PC-9 (cell line): Measurements from ENCODE around the gene CUX1. TPM values are rescaled to one million over a fixed set of nuclear protein-coding genes. Genes with fewer than 3 reads are reported as not detected.
A peak's percentile ranks its signal among the peaks of the same experiment; 100 is the strongest.

Experiments
- Bru-seq: library from RNA; stranded (reverse); fragments of 400-500 nt; gene quantifications from one replicate; lab custom pipeline; 2021; lab: Mats Ljungman, UMichigan
- BruChase-seq, 2 experiments: library from RNA; stranded (reverse); fragments of 400-500 nt; gene quantifications; one replicate each; lab custom pipeline; 2021; lab: Mats Ljungman, UMichigan
- BruUV-seq: library from RNA; stranded (reverse); fragments of 400-500 nt; replicated peaks from 2 replicates; lab custom pipeline; 2021; lab: Mats Ljungman, UMichigan
- CTCF ChIA-PET: fragments of 300-600 bp; sonication (Branson Sonifier 250); formaldehyde crosslinking; loops from one replicate; lab custom pipeline; 2022; ENCODE audit warnings: antibody characterized with exemption; lab: Charles Lee
- POLR2A ChIA-PET: fragments of 300-600 bp; sonication (Branson Sonifier 250); formaldehyde crosslinking; loops from one replicate; lab custom pipeline; 2022; ENCODE audit warnings: antibody characterized with exemption; ENCODE audit not compliant: unreplicated experiment; lab: Charles Lee
- DNase-seq, 2 experiments: peaks; one replicate each; pipeline versions ENCODE4 v3.0.0 to v3.0.0-alpha.2; 2015 to 2022; ENCODE audit warnings: mixed read lengths in 1 of 2
- H2AFZ ChIP-seq: fragments of 200-600 bp; sonication (generic); 2 replicates; pipeline ENCODE4 v1.8.1; 2017; ENCODE audit warnings: antibody characterized with exemption
- H3F3A ChIP-seq: fragments of 200-600 bp; sonication (generic); 2 replicates; pipeline ENCODE4 v1.8.1; 2017; ENCODE audit warnings: antibody characterized with exemption, mild to moderate bottlenecking, low read depth; ENCODE audit not compliant: insufficient read depth
- H3K27ac ChIP-seq: fragments of 200-600 bp; sonication (generic); 2 replicates; pipeline ENCODE4 v1.6.1; 2016; ENCODE audit warnings: mixed run types
- H3K27me3 ChIP-seq: fragments of 200-600 bp; sonication (generic); 2 replicates; pipeline ENCODE4 v1.6.1; 2016; ENCODE audit warnings: low read depth, mixed run types; ENCODE audit not compliant: insufficient read depth
- H3K36me3 ChIP-seq: fragments of 200-600 bp; sonication (generic); 2 replicates; pipeline ENCODE4 v1.6.1; 2016; ENCODE audit warnings: low read depth, mixed run types
- H3K4me1 ChIP-seq: fragments of 200-600 bp; sonication (generic); replicated peaks from 2 replicates; pipeline ENCODE4 v1.6.1; 2016; ENCODE audit warnings: mixed run types; ENCODE audit not compliant: insufficient read depth
- H3K4me2 ChIP-seq: fragments of 200-600 bp; sonication (generic); 2 replicates; pipeline ENCODE4 v1.6.1; 2017; ENCODE audit warnings: mixed run types
- H3K4me3 ChIP-seq: fragments of 200-600 bp; sonication (generic); 2 replicates; pipeline ENCODE4 v1.6.1; 2016; ENCODE audit warnings: mixed run types
- H3K79me2 ChIP-seq: fragments of 200-600 bp; sonication (generic); 2 replicates; pipeline ENCODE4 v1.6.1; 2017; ENCODE audit warnings: low read depth, mixed run types
- H3K9me2 ChIP-seq: fragments of 200-600 bp; sonication (generic); 2 replicates; pipeline ENCODE4 v1.8.1; 2017; ENCODE audit warnings: mild to moderate bottlenecking; ENCODE audit not compliant: insufficient read depth
- H3K9me3 ChIP-seq: fragments of 200-600 bp; sonication (generic); 2 replicates; pipeline ENCODE4 v1.8.1; 2016; ENCODE audit warnings: low read depth; ENCODE audit not compliant: insufficient read depth
- H4K20me1 ChIP-seq: fragments of 200-600 bp; sonication (generic); 2 replicates; pipeline ENCODE4 v1.8.1; 2017; ENCODE audit not compliant: insufficient read depth
- CTCF ChIP-seq: fragments of 200-600 bp; sonication (generic); conservative IDR thresholded peaks from 2 replicates; pipeline ENCODE4 v1.6.1; 2017; ENCODE audit warnings: mixed run types, antibody characterized with exemption, mild to moderate bottlenecking, moderate library complexity
- EZH2 ChIP-seq: fragments of 200-600 bp; sonication (generic); IDR thresholded peaks from 2 replicates; pipeline ENCODE4 v1.8.0; 2017; ENCODE audit warnings: antibody characterized with exemption, low read depth
- intact Hi-C: fragments of 100-400 bp; cut with micrococcal nuclease; formaldehyde crosslinking; loops from one replicate; pipeline ENCODE4 v1.10.0; 2022; ENCODE audit not compliant: unreplicated experiment
- long read RNA-seq: library from polyadenylated mRNA; stranded (forward); transcript quantifications from one replicate; pipeline ENCODE4 v2.0.0, GENCODE V29; 2022
- total RNA-seq: library from RNA; stranded (reverse); gene quantifications from 2 replicates; pipeline ENCODE4 v1.2.3, GENCODE V29; 2021

Gene CUX1, protein sequence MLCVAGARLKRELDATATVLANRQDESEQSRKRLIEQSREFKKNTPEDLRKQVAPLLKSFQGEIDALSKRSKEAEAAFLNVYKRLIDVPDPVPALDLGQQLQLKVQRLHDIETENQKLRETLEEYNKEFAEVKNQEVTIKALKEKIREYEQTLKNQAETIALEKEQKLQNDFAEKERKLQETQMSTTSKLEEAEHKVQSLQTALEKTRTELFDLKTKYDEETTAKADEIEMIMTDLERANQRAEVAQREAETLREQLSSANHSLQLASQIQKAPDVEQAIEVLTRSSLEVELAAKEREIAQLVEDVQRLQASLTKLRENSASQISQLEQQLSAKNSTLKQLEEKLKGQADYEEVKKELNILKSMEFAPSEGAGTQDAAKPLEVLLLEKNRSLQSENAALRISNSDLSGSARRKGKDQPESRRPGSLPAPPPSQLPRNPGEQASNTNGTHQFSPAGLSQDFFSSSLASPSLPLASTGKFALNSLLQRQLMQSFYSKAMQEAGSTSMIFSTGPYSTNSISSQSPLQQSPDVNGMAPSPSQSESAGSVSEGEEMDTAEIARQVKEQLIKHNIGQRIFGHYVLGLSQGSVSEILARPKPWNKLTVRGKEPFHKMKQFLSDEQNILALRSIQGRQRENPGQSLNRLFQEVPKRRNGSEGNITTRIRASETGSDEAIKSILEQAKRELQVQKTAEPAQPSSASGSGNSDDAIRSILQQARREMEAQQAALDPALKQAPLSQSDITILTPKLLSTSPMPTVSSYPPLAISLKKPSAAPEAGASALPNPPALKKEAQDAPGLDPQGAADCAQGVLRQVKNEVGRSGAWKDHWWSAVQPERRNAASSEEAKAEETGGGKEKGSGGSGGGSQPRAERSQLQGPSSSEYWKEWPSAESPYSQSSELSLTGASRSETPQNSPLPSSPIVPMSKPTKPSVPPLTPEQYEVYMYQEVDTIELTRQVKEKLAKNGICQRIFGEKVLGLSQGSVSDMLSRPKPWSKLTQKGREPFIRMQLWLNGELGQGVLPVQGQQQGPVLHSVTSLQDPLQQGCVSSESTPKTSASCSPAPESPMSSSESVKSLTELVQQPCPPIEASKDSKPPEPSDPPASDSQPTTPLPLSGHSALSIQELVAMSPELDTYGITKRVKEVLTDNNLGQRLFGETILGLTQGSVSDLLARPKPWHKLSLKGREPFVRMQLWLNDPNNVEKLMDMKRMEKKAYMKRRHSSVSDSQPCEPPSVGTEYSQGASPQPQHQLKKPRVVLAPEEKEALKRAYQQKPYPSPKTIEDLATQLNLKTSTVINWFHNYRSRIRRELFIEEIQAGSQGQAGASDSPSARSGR (N-terminal part only)
- total RNA-seq (79.8 and 83.3 TPM in 2 replicates), Bru-seq, nascent RNA (percentile 76 among the genes with signal in this experiment), BruChase-seq, experiment 1, labeled RNA remaining after a 2-hour chase (percentile 73 among the genes with signal in this experiment), BruChase-seq, experiment 2, labeled RNA remaining after a 6-hour chase (percentile 74 among the genes with signal in this experiment)
- long read RNA-seq, full-length matches to known transcripts: 31 of 84 reads
- long read RNA-seq, partial matches to known transcripts: 29 of 84 reads
- long read RNA-seq, other reads (novel, unspliced or antisense): 24 of 84 reads

GRCh38 chr7:101817471-101818286 is at the start of gene CUX1:
CUX1 (plus strand) TSS chr7:101817626; CDS start chr7:101817640, 14 bp downstream.
- ChIA-PET CTCF (interaction anchor here (0.6 to 1.0 kb wide), 2 partner anchors 21 to 215 kb away, joined by 4 read pairs; no protein-coding TSS in a partner anchor), POLR2A (interaction anchor here (0.6 to 0.8 kb wide), 3 partner anchors 307 to 438 kb away, joined by 3 to 20 read pairs (median 9); no protein-coding TSS in a partner anchor)
- peak within 1 kb of the TSS; percentile 14; the same call in 1 of the 2 replicates for H3K27ac ChIP-seq
- H3K4me2 ChIP-seq: peak within 1 kb of the TSS; percentile 94
- H3K79me2 ChIP-seq: peaks cover 42% of the 10 kb centered on the region
- no peak for TF ChIP-seq EZH2
- TF ChIP-seq CTCF: no peak
- no peaks in the 10 kb centered on the region for H3K9me2 ChIP-seq
- peaks cover 28% of the 10 kb centered on the region for H4K20me1 ChIP-seq
- DNase-seq: peak; percentile 39 to 44
- H2AFZ ChIP-seq: peak within 1 kb of the TSS; percentile 23; the same call in 1 of the 2 replicates
- H3K4me1 ChIP-seq: peaks cover 15% of the 10 kb centered on the region
- H3F3A ChIP-seq: peaks cover 27% of the 10 kb centered on the region; the same call in 1 of the 2 replicates
- H3K27me3 ChIP-seq: no peaks in the 10 kb centered on the region
- no peaks in the 10 kb centered on the region for H3K36me3 ChIP-seq
- intact Hi-C loops: loop anchor here (1.0 to 2.0 kb wide), 3 partner anchors 40 to 308 kb away; no protein-coding TSS in a partner anchor
- no TSS peak for BruUV-seq
- H3K9me3 ChIP-seq: no peaks in the 10 kb centered on the region
- H3K4me3 ChIP-seq: peak within 1 kb of the TSS; percentile 81

DNA sequence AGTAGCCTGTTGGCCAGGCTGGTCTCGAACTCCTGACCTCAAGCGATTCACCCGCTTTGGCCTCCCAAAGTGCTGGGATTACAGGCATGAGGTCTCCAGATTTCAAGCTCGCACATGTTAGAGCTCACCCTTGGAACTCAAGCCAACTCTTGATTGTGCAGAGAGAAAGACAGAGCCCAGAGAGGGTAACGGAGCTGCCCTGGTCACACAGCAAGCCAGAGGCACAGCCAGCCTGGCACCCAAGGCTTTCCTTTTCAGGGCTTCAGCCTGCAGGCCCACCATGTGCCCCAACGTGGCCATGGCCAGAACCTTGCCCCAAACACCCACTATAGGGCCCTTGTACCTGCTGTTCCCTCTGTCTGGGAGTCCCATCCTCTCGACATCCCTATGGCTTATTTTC is 49.1 kb upstream of the CUX1 start:
- intact Hi-C loops: no loop called here
- no peak overlapping the region for H2AFZ ChIP-seq
- H3K79me2 ChIP-seq: no peaks in the 10 kb centered on the region
- H3K4me3 ChIP-seq: no peak overlapping the region
- H3F3A ChIP-seq: no peaks in the 10 kb centered on the region
- no peak overlapping the region for H3K4me2 ChIP-seq
- TF ChIP-seq CTCF: no peak
- TF ChIP-seq EZH2: no peak
- POLR2A ChIA-PET: interaction anchor here (0.5 kb wide), 1 partner anchor 73 kb away, joined by 9 read pairs; no protein-coding TSS in a partner anchor
- H4K20me1 ChIP-seq: no peaks in the 10 kb centered on the region
- no peaks in the 10 kb centered on the region for H3K9me3 ChIP-seq
- 0 out of 2 replicates have a peak, but pooled peaks cover 13% of the 10 kb centered on the region for H3K27me3 ChIP-seq
- H3K36me3 ChIP-seq: no peaks in the 10 kb centered on the region
- BruUV-seq: no TSS peak
- H3K9me2 ChIP-seq: no peaks in the 10 kb centered on the region
- CTCF ChIA-PET: no interaction called here
- H3K27ac ChIP-seq: no peak overlapping the region
- no peak for DNase-seq
- no peaks in the 10 kb centered on the region for H3K4me1 ChIP-seq
